ENCODE data around the gene LPCAT1. TPM values are rescaled to one million over a fixed set of nuclear protein-coding genes. Genes with fewer than 3 reads are reported as not detected.

Gene LPCAT1
- total RNA-seq, 1 donor from 2014 or later = 41.9 TPM

- Histone ChIP-seq H3K27ac (ENCODE audit: low read depth, low read length) (no peak overlapping the region), H3K4me1 (ENCODE audit: insufficient read depth, low read length) (peaks cover 14% of the 10 kb centered on the region), H3K79me2 (ENCODE audit: insufficient read depth, low read length) (no peaks in the 10 kb centered on the region), H3K4me3 (ENCODE audit: insufficient read depth, low read depth, low read length) (no peak overlapping the region), H2AFZ (ENCODE audit: low read depth, low read length) (no peak overlapping the region), H3K4me2 (ENCODE audit: low read length) (no peak overlapping the region), H3K36me3 (ENCODE audit: insufficient read depth, low read length) (no peaks in the 10 kb centered on the region), H4K20me1 (ENCODE audit: insufficient read depth, low read length) (peaks cover 56% of the 10 kb centered on the region), H3K9ac (ENCODE audit: low read length) (no peak overlapping the region), H3K9me3 (ENCODE audit: insufficient read depth, low read depth, low read length) (no peaks in the 10 kb centered on the region), H3K27me3 (ENCODE audit: insufficient read depth, low read length) (no peaks in the 10 kb centered on the region)
- Mint-ChIP-seq H3K27me3 (ENCODE audit: low read depth, unreplicated experiment) (no peaks in the 10 kb centered on the region), H3K9me3 (ENCODE audit: unreplicated experiment) (no peaks in the 10 kb centered on the region), H3K4me3 (ENCODE audit: unreplicated experiment) (no peak overlapping the region), H3K36me3 (ENCODE audit: low read depth, unreplicated experiment) (peaks cover 12% of the 10 kb centered on the region), H3K4me1 (ENCODE audit: low read depth, unreplicated experiment) (peaks cover 12% of the 10 kb centered on the region), H3K27ac (ENCODE audit: unreplicated experiment) (no peak overlapping the region)
- TF ChIP-seq EZH2 (IDR thresholded peaks at IDR 0.05; ENCODE audit: insufficient read depth, low read length) (no peak), CTCF (IDR thresholded peaks at IDR 0.05; ENCODE audit: insufficient read depth, low read depth, low read length) (no peak)
- FAIRE-seq (no peak), DNase-seq (ENCODE audit: low read depth) (no peak)
Measured at GRCh38 chr5:1484730-1485578, 38.8 kb downstream of the LPCAT1 start.

- Histone ChIP-seq H3K9me3 (ENCODE audit: insufficient read depth, low read depth, low read length) (no peaks in the 10 kb centered on the region), H3K4me1 (ENCODE audit: insufficient read depth, low read length) (peaks cover 6% of the 10 kb centered on the region), H3K79me2 (ENCODE audit: insufficient read depth, low read length) (no peaks in the 10 kb centered on the region), H2AFZ (ENCODE audit: low read depth, low read length) (no peak overlapping the region), H3K4me3 (ENCODE audit: insufficient read depth, low read depth, low read length) (no peak overlapping the region), H3K36me3 (ENCODE audit: insufficient read depth, low read length) (no peaks in the 10 kb centered on the region), H4K20me1 (ENCODE audit: insufficient read depth, low read length) (peaks cover 53% of the 10 kb centered on the region), H3K27ac (ENCODE audit: low read depth, low read length) (no peak overlapping the region), H3K4me2 (ENCODE audit: low read length) (no peak overlapping the region), H3K27me3 (ENCODE audit: insufficient read depth, low read length) (no peaks in the 10 kb centered on the region), H3K9ac (ENCODE audit: low read length) (no peak overlapping the region)
- no peak overlapping the region for H3K27ac Mint-ChIP-seq (ENCODE audit: unreplicated experiment)
- no peak overlapping the region for H3K4me3 Mint-ChIP-seq (ENCODE audit: unreplicated experiment)
- TF ChIP-seq CTCF (IDR thresholded peaks at IDR 0.05; ENCODE audit: insufficient read depth, low read depth, low read length) = no peak
- DNase-seq (ENCODE audit: low read depth) (no peak), FAIRE-seq (no peak)
- peaks cover 8% of the 10 kb centered on the region for H3K36me3 Mint-ChIP-seq (ENCODE audit: low read depth, unreplicated experiment)
- peaks cover 7% of the 10 kb centered on the region for H3K4me1 Mint-ChIP-seq (ENCODE audit: low read depth, unreplicated experiment)
- no peaks in the 10 kb centered on the region for H3K9me3 Mint-ChIP-seq (ENCODE audit: unreplicated experiment)
- no peaks in the 10 kb centered on the region for H3K27me3 Mint-ChIP-seq (ENCODE audit: low read depth, unreplicated experiment)
Measured at GRCh38 chr5:1483856-1484729, 39.7 kb downstream of the LPCAT1 start.
